ENCODE measurements around the gene GALNS.

DNA sequence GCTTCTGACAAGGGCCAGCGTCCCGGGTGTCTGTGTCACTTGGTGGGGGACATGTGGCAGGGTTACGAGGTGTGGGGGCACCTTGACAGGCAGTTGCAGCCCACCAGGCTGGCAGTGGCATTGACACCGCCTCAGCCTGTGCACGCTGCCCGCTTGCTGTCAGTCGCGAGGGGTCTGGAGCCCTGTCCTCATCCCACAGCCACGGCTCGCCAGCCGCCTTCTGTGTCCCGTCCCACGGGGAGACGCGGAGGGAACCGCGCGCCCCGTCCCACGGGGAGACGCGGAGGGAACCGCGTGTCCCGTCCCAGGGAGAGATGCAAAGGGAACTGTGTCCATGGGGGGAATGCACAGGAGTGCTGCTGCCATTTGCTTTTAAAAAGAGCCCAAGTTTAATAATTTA, 6.2 kb upstream of the GALNS start:
- no peak for TF ChIP-seq CTCF (conservative IDR thresholded peaks at IDR 0.05; ENCODE audit: low read depth, low read length)
- TF ChIP-seq ELK1 (IDR thresholded peaks at IDR 0.05; ENCODE audit: borderline replicate concordance, low read depth, low read length) = no peak

Data from IMR-90 (cell line).